Femur (tissue), 1 donor: ENCODE measurements around the gene CYB561.
A peak's percentile ranks its signal among the peaks of the same experiment; 100 is the strongest.

Experiments
- DNase-seq: peaks from one replicate; pipeline ENCODE4 v3.0.0-alpha.2; 2017

The CYB561 gene

DNA sequence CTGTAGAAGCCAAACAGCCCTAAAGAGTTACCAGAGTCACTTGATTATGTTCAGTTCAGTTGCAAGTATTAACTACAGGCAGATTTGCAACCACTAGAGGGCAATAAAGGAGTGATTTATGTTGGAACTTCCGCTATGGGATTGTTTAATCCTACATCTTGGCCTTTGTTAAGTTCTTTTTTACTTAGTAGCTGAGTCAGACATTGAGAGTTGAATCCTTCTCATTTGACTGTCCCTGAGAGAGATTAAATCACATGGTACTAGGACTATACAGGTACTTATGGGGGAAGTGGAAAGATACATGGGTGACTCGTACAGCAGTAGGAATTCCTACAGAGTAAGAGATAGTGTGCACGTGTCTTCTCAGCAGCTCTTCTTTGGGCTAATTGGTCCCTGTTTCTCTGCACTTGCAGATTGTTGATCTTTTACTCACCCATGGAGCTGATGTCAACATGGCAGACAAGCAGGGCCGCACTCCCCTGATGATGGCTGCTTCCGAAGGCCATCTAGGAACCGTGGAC lies 40.3 kb downstream of the CYB561 start:
- DNase-seq = no peak

DNA sequence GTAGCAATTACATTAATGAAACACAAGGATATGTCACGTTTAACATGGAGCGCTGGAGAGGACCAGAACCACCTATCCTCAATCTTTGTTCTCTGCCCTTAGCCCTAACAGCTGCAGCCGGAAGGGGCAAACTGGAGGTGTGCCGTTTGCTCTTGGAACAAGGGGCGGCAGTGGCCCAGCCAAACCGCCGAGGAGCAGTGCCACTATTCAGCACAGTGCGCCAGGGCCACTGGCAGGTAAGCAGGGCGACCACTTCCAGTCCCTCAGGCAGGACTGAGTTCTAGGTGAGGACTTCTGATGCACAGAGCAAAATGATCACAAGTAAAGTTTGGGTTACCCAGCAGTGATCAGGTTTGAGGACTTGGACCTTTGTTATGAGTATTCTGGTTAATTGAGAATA lies 41.1 kb downstream of the CYB561 start:
- DNase-seq = no peak

GRCh38 chr17:63402431-63403212 lies 43.5 kb downstream of the CYB561 start:
- DNase-seq = peak; percentile 54

DNA sequence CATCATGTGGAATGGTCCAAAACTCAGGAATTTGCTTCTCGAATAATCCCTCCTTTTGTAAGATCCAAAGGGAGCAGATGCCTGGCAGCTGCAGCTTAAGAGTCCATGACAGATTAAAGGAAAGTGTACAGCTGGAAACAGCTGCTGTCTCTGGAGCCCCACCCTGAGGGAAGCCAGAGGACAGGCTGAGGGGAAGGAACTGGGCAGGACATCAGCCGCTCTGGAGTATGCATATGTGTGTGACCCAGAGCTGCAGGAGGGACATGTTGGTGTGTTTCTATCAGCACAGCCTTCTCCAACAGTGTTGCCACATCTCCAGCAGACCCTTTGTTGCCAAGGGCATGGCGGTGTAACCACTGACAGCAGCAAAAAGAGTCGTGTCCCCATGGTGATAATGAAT lies 46.2 kb downstream of the CYB561 start:
- DNase-seq = peak; percentile 91

- no peak for DNase-seq
Observed at GRCh38 chr17:63399316-63399715, 46.8 kb downstream of the CYB561 start.

GRCh38 chr17:63398680-63399079 lies 47.4 kb downstream of the CYB561 start:
- no peak for DNase-seq

- no peak for DNase-seq
Observed at GRCh38 chr17:63395075-63395805, 50.9 kb downstream of the CYB561 start.

DNA sequence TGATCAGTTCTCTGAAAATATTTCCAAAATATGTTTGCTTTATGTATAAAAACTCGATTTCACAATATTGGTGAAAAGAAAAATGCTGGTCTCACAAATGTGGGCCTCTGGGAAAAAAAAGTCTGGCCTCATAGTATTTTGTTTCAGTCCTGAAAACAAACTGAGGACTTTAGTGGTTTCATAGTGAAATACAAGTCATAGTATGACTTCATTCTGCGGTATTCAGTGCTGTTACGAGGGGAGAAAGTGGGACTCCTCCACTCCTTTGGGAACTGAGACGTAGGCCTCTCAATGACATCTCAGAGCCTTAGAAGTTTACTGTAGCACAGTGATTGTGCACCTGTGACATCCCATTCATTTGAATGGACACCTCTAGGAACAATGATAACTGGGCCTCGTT lies 56.0 kb downstream of the CYB561 start:
- no peak for DNase-seq

DNA sequence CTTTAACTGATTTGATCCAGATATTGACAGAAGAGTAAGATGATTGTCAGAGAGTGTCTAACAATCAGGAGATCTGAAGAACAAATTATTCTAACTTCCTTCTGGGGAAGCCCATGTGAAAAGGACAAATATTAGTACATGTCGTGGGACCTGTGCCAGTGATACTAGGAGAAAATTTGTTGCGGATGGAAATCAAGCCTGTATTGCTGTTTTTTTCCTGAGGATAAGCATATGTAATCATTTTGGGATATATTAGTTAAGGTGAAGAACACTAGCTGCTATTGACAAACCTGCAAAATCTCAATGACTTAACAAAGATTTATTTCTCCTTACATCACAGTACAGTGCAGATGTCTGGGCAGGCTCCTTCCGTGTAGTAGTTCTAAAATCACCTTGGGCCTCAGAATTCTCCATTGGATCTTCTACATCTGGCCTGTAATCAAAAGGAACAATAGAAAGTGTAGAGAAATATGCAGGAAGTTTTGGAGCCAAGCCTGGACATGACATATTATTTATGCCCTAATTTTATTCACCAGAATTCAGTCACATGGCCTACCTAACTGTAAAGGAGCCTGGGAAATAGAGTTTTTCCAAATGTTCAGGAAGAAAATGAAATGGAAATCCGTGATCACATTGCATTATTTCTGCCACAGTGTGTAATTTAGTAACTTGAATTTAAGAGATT lies 58.3 kb downstream of the CYB561 start:
- DNase-seq = no peak

GRCh38 chr17:63382826-63383225 lies 63.3 kb downstream of the CYB561 start:
- no peak for DNase-seq
